K562 (cell line): ENCODE measurements around the gene OR2M7. TPM values are rescaled to one million over a fixed set of nuclear protein-coding genes. Genes with fewer than 3 reads are reported as not detected.
A peak's percentile ranks its signal among the peaks of the same experiment; 100 is the strongest.

Source experiments
- ATAC-seq: fragments of 200-7000 bp; cut with Tn5 transposase; 3 replicates; pipeline ENCODE4 v1.9.1; 2020; ENCODE audit warnings: moderate library complexity
- BruUV-seq: library from RNA; stranded (reverse); fragments of 400-500 nt; replicated peaks from 2 replicates; lab custom pipeline; 2021; lab: Mats Ljungman, UMichigan
- CTCF ChIA-PET: fragments of 300-600 bp; formaldehyde crosslinking; extraction: SDS; loops from one replicate; lab custom pipeline; 2021; ENCODE audit warnings: low intra/inter-chr PET ratio; lab: Yijun Ruan, JAX
- POLR2A ChIA-PET: fragments of 300-600, 350-650 bp; sonication (Branson Sonifier 250); formaldehyde crosslinking; extraction: SDS; loops from one replicate; lab custom pipeline; 2021; ENCODE audit warnings: antibody characterized with exemption, inconsistent platforms; lab: Yijun Ruan, JAX
- DNase-seq, 4 experiments: peaks; one replicate each; pipeline versions ENCODE4 v3.0.0 to v3.0.0-alpha.2; 2011 to 2018; ENCODE audit warnings: low spot score in 3 of 4, mixed read lengths in 3 of 4; ENCODE audit errors: extremely low read depth in 1 of 4
- FAIRE-seq: peaks from 2 replicates; lab custom pipeline; 2011; peaks lifted over from hg19 to GRCh38; lab: Jason Lieb, UNC
- H2AFZ ChIP-seq: 2 replicates; pipeline ENCODE4 v1.6.0; 2011; ENCODE audit warnings: low read depth, low read length, control low read depth, inconsistent platforms
- H3K27ac ChIP-seq: fragments of 200-600 bp; 3 replicates; pipeline ENCODE4 v1.8.0; 2011; ENCODE audit warnings: low read depth, mild to moderate bottlenecking, control low read depth, inconsistent platforms, low read length, moderate library complexity, mixed read lengths; ENCODE audit errors: extremely low read depth
- H3K27me3 ChIP-seq, 2 experiments: fragments of 300-600 bp in 1 of 2; 2 replicates in 1 of 2; 3 replicates in 1 of 2; pipeline versions ENCODE4 v1.6.0 to v1.8.0; 2011; ENCODE audit warnings: inconsistent platforms in 2 of 2, low read length in 2 of 2, mild to moderate bottlenecking in 1 of 2, mixed read lengths in 1 of 2, moderate library complexity in 1 of 2; ENCODE audit not compliant: control insufficient read depth in 2 of 2, insufficient read depth in 2 of 2
- H3K36me3 ChIP-seq: fragments of 300-600 bp; 3 replicates; pipeline ENCODE4 v1.8.0; 2011; ENCODE audit warnings: mild to moderate bottlenecking, low read length, inconsistent platforms; ENCODE audit not compliant: control insufficient read depth, insufficient read depth
- H3K4me1 ChIP-seq, 2 experiments: fragments of 200-600 bp in 1 of 2; replicated peaks in 1 of 2; 2 replicates in 1 of 2; 3 replicates in 1 of 2; pipeline versions ENCODE4 v1.5.1 to v1.8.0; 2011; ENCODE audit warnings: inconsistent platforms in 2 of 2, low read length in 2 of 2, mild to moderate bottlenecking in 1 of 2, mixed read lengths in 1 of 2, moderate library complexity in 1 of 2; ENCODE audit not compliant: control insufficient read depth in 2 of 2, insufficient read depth in 2 of 2
- H3K4me2 ChIP-seq: 2 replicates; pipeline ENCODE4 v1.6.1; 2011; ENCODE audit warnings: low read length, control low read depth, inconsistent platforms, mixed read lengths; ENCODE audit not compliant: insufficient read depth
- H3K4me3 ChIP-seq: fragments of 200-600 bp; sonication (generic), shearing (Covaris generic); 2 replicates; pipeline ENCODE4 v1.5.1; 2016; ENCODE audit warnings: control low read depth, inconsistent platforms
- H3K79me2 ChIP-seq: fragments of 200-600 bp; 3 replicates; pipeline ENCODE4 v1.8.0; 2011; ENCODE audit warnings: low read length, inconsistent platforms; ENCODE audit not compliant: control insufficient read depth, insufficient read depth
- H3K9ac ChIP-seq, 2 experiments: 2 replicates each; pipeline versions ENCODE4 v1.6.0 to v1.6.1; 2011; ENCODE audit warnings: low read depth in 2 of 2, low read length in 2 of 2, control low read depth in 1 of 2, inconsistent platforms in 1 of 2, mild to moderate bottlenecking in 1 of 2, mixed read lengths in 1 of 2; ENCODE audit not compliant: insufficient read depth in 1 of 2
- H3K9me1 ChIP-seq: one replicate; pipeline ENCODE4 v1.6.0; 2011; ENCODE audit warnings: inconsistent platforms, mild to moderate bottlenecking, low read length, moderate library complexity; ENCODE audit not compliant: control insufficient read depth, insufficient read depth
- H3K9me3 ChIP-seq: replicated peaks from 2 replicates; pipeline ENCODE4 v1.5.1; 2011; ENCODE audit warnings: low read depth, low read length, inconsistent platforms; ENCODE audit not compliant: control insufficient read depth, insufficient read depth
- H4K20me1 ChIP-seq: replicated peaks from 2 replicates; pipeline ENCODE4 v1.6.1; 2011; ENCODE audit warnings: low read length, inconsistent platforms, mixed read lengths; ENCODE audit not compliant: control insufficient read depth, insufficient read depth
- BACH1 ChIP-seq: fragments of 200-800 bp; sonication (Bioruptor generic); IDR thresholded peaks from 2 replicates; pipeline ENCODE4 v1.6.1; 2016; ENCODE audit warnings: missing genetic modification characterization, missing compliant biosample characterization
- CEBPB ChIP-seq: fragments of 450-650 bp; IDR thresholded peaks from 2 replicates; pipeline ENCODE4 v1.6.1; 2016; ENCODE audit warnings: missing genetic modification characterization, missing compliant biosample characterization
- CSDE1 ChIP-seq, 2 experiments: fragments of 450-650 bp; IDR thresholded peaks; 2 replicates each; pipeline ENCODE4 v1.6.1; 2016; ENCODE audit warnings: mild to moderate bottlenecking in 1 of 2
- MAFF ChIP-seq: IDR thresholded peaks from 2 replicates; pipeline ENCODE4 v1.6.1; 2012; ENCODE audit warnings: low read length, improper control_type of control experiment
- RBM22 ChIP-seq: fragments of 200-400 bp; formaldehyde crosslinking; IDR thresholded peaks from 2 replicates; pipeline ENCODE4 v1.6.1; 2018; ENCODE audit warnings: low read length, low read depth; ENCODE audit not compliant: poor library complexity, severe bottlenecking
- RBM39 ChIP-seq: fragments of 200-400 bp; formaldehyde crosslinking; optimal IDR thresholded peaks from 2 replicates; pipeline ENCODE3; 2018; ENCODE audit warnings: low read depth, low read length
- TRIM28 ChIP-seq: fragments of 450-650 bp; IDR thresholded peaks from 2 replicates; pipeline ENCODE4 v1.6.1; 2017
- ZNF551 ChIP-seq: fragments of 250-450 bp; sonication (Bioruptor Pico); IDR thresholded peaks from 2 replicates; pipeline ENCODE4 v1.5.0; 2021; ENCODE audit warnings: mild to moderate bottlenecking, moderate library complexity
- WGBS: fragments of 100-300 bp; shearing (Covaris generic); methylation state at CpG from one replicate; pipeline ENCODE4 v1.1.6; 2016; ENCODE audit warnings: low coverage, mixed read lengths; ENCODE audit not compliant: insufficient coverage; ENCODE audit errors: missing lambda C conversion rate; 5-methylcytosine and 5-hydroxymethylcytosine counted together
- in situ Hi-C: fragments of 300-500 bp; cut with MboI; formaldehyde crosslinking; loops from 4 replicates; pipeline ENCODE4 v1.15.0; 2018; ENCODE audit warnings: inconsistent platforms, mixed read lengths
- intact Hi-C: fragments of 100-400 bp; cut with micrococcal nuclease; formaldehyde crosslinking; loops from 2 replicates; pipeline ENCODE4 v1.14.2; 2022
- polyA plus RNA-seq, 8 experiments: library from polyadenylated mRNA; depleted of rRNA in 4 of 8; stranded (reverse) in 5 of 8; unstranded in 3 of 8; fragments of >200 nt; fragmentation: Nextera tagmentation in 2 of 8; fragmentation: Illumina TruSeq in 1 of 8; extraction: Ambion mirVana in 2 of 8; extraction: Trizol in 1 of 8; gene quantifications; 2 replicates each; pipeline versions ENCODE4 v1.2.1 to v1.2.3, GENCODE V29; 2011 to 2014; ENCODE audit warnings: inconsistent platforms in 1 of 8, missing spikeins in 1 of 8
- total RNA-seq, 7 experiments: library from RNA; depleted of rRNA in 6 of 7; stranded (reverse); fragments of >200 nt in 6 of 7; fragmentation: Illumina TruSeq in 2 of 7; extraction: Trizol in 2 of 7; gene quantifications; 2 replicates each; pipeline versions ENCODE4 v1.2.1 to v1.2.3, GENCODE V29; 2011 to 2021; ENCODE audit warnings: low replicate concordance in 1 of 7
- TF ChIP-seq, protein P1 (sequence below): fragments of 200-800 bp; sonication (Bioruptor generic); IDR thresholded peaks from 2 replicates; pipeline ENCODE4 v1.6.1; 2017; ENCODE audit warnings: missing genetic modification characterization, missing compliant biosample characterization
- TF ChIP-seq, protein P2 (sequence below): fragments of 250-450 bp; sonication (Bioruptor Pico); IDR thresholded peaks from 2 replicates; pipeline ENCODE4 v1.4.0; 2020; ENCODE audit warnings: mild to moderate bottlenecking, moderate library complexity, borderline replicate concordance

OR2M7 gene
- total and polyA plus RNA-seq, 9 of the 15 experiments (the other 6 are each of a cell fraction or from before 2014, with no cell fraction given), result not detected

DNA sequence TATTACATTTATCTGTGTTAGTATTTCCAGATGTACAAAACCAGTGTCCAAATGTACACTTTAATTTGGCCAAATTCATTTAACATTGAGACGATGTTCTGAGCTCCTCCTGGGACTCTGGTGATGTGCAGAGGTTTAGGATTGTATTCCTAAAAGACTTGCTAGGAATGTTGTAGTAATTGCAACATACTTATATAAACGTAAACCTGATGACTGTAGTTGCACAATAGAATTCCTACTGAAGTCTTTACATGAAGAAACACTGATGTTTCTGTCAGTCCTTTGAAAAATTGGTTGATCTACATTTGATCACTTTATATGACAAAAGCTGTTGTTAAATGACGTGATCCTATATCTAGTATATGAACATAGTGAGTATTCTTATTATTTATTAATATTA lies 19.1 kb upstream of the OR2M7 start:
- H2AFZ ChIP-seq, result no peak overlapping the region
- no peak overlapping the region for H3K9ac ChIP-seq
- H3K36me3 ChIP-seq, result no peaks in the 10 kb centered on the region
- H4K20me1 ChIP-seq, result no peaks in the 10 kb centered on the region
- no peak for DNase-seq
- no peaks in the 10 kb centered on the region; the same call in 1 of the 2 replicates for H3K9me3 ChIP-seq
- H3K27me3 ChIP-seq, result no peaks in the 10 kb centered on the region
- in situ Hi-C loops (no loop called here), intact Hi-C loops (no loop called here)
- ATAC-seq, result no peak
- no peaks in the 10 kb centered on the region for H3K9me1 ChIP-seq
- H3K79me2 ChIP-seq, result no peaks in the 10 kb centered on the region
- no peak for FAIRE-seq
- WGBS, result 0% methylated on average over 3 of the region's 3 CpGs
- POLR2A ChIA-PET, result no interaction called here
- no peak overlapping the region for H3K4me2 ChIP-seq
- BruUV-seq, result no TSS peak
- TF ChIP-seq BACH1 (tag) (no peak), CEBPB (peak; percentile 35; the same call in 1 of the 2 replicates), RBM22 (no peak)
- no peak overlapping the region for H3K4me3 ChIP-seq
- no peak overlapping the region for H3K27ac ChIP-seq
- CTCF ChIA-PET, result no interaction called here
- no peaks in the 10 kb centered on the region for H3K4me1 ChIP-seq

DNA sequence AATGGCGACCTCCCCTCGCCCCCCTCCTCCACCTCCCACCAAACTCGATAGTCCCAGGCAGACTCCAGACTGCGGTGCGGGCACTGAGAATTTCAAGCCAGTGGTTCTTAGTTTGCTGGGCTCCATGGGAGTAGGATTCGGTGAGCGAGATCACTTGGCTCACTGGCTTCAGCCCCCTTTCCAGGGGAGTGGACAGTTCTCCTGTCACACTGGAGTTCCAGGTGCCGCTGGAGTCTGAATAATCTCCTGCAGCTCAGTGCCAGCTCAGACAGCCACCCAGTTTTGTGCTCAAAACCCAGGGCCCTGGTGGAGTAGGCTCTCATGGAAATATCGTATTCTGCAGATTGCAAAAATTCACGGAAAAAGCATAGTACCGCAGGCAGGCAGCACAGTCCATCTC lies 7.6 kb downstream of the OR2M7 start:
- H3K36me3 ChIP-seq, result no peaks in the 10 kb centered on the region
- whole genome bisulfite sequencing, result under 1% methylated on average over 11 of the region's 11 CpGs
- intact Hi-C loops (no loop called here), in situ Hi-C loops (no loop called here)
- H3K4me1 ChIP-seq, result no peaks in the 10 kb centered on the region
- H3K27me3 ChIP-seq, result no peaks in the 10 kb centered on the region
- DNase-seq (no peak), ATAC-seq (no peak), FAIRE-seq (no peak)
- H3K4me3 ChIP-seq, result no peak overlapping the region
- CTCF ChIA-PET, result no interaction called here
- no peaks in the 10 kb centered on the region for H4K20me1 ChIP-seq
- H3K9me3 ChIP-seq, result peaks cover 2% of the 10 kb centered on the region; the same call in 1 of the 2 replicates
- H3K9ac ChIP-seq, result no peak overlapping the region
- no peaks in the 10 kb centered on the region for H3K9me1 ChIP-seq
- BruUV-seq, result no TSS peak
- H2AFZ ChIP-seq, result no peak overlapping the region
- TF ChIP-seq CSDE1 (IDR thresholded peaks at IDR 0.05) (no peak), RBM39 (no peak), ZNF551 (CRISPR knock-in tag) (no peak), TRIM28 (no peak), MAFF (no peak)
- TF ChIP-seq, protein P1, sequence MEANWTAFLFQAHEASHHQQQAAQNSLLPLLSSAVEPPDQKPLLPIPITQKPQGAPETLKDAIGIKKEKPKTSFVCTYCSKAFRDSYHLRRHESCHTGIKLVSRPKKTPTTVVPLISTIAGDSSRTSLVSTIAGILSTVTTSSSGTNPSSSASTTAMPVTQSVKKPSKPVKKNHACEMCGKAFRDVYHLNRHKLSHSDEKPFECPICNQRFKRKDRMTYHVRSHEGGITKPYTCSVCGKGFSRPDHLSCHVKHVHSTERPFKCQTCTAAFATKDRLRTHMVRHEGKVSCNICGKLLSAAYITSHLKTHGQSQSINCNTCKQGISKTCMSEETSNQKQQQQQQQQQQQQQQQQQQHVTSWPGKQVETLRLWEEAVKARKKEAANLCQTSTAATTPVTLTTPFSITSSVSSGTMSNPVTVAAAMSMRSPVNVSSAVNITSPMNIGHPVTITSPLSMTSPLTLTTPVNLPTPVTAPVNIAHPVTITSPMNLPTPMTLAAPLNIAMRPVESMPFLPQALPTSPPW, result no peak
- TF ChIP-seq, protein P2, sequence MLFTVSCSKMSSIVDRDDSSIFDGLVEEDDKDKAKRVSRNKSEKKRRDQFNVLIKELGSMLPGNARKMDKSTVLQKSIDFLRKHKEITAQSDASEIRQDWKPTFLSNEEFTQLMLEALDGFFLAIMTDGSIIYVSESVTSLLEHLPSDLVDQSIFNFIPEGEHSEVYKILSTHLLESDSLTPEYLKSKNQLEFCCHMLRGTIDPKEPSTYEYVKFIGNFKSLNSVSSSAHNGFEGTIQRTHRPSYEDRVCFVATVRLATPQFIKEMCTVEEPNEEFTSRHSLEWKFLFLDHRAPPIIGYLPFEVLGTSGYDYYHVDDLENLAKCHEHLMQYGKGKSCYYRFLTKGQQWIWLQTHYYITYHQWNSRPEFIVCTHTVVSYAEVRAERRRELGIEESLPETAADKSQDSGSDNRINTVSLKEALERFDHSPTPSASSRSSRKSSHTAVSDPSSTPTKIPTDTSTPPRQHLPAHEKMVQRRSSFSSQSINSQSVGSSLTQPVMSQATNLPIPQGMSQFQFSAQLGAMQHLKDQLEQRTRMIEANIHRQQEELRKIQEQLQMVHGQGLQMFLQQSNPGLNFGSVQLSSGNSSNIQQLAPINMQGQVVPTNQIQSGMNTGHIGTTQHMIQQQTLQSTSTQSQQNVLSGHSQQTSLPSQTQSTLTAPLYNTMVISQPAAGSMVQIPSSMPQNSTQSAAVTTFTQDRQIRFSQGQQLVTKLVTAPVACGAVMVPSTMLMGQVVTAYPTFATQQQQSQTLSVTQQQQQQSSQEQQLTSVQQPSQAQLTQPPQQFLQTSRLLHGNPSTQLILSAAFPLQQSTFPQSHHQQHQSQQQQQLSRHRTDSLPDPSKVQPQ (CRISPR knock-in tag), result no peak
- H3K4me2 ChIP-seq, result no peak overlapping the region
- H3K27ac ChIP-seq, result no peak overlapping the region
- POLR2A ChIA-PET, result no interaction called here
- H3K79me2 ChIP-seq, result no peaks in the 10 kb centered on the region
